GM23248 (cell line): ENCODE data around the gene PFKFB1. TPM values are rescaled to one million over a fixed set of nuclear protein-coding genes. Genes with fewer than 3 reads are reported as not detected.

Experiments used
- DNase-seq: peaks from one replicate; pipeline ENCODE4 v3.0.0-alpha.2; 2015
- H2AFZ ChIP-seq: fragments of 200-600 bp; sonication (generic); 2 replicates; pipeline ENCODE4 v1.6.1; 2016; ENCODE audit warnings: antibody characterized with exemption
- H3F3A ChIP-seq: fragments of 200-600 bp; sonication (generic); 2 replicates; pipeline ENCODE4 v1.6.1; 2016; ENCODE audit warnings: mild to moderate bottlenecking, antibody characterized with exemption, mixed run types; ENCODE audit not compliant: insufficient read depth
- H3K27ac ChIP-seq: fragments of 200-600 bp; sonication (generic); 2 replicates; pipeline ENCODE4 v1.5.1; 2016; ENCODE audit warnings: mild to moderate bottlenecking
- H3K27me3 ChIP-seq: fragments of 200-600 bp; sonication (generic); replicated peaks from 2 replicates; pipeline ENCODE4 v1.6.1; 2016; ENCODE audit warnings: mild to moderate bottlenecking; ENCODE audit not compliant: insufficient read depth
- H3K36me3 ChIP-seq: fragments of 200-600 bp; sonication (generic); 2 replicates; pipeline ENCODE4 v1.6.1; 2016; ENCODE audit warnings: low read depth, mild to moderate bottlenecking
- H3K4me1 ChIP-seq: fragments of 200-600 bp; sonication (generic); 2 replicates; pipeline ENCODE4 v1.6.1; 2016; ENCODE audit warnings: mild to moderate bottlenecking; ENCODE audit not compliant: insufficient read depth
- H3K4me2 ChIP-seq: fragments of 200-600 bp; sonication (generic); one replicate; pipeline ENCODE4 v1.6.1; 2016; ENCODE audit warnings: mild to moderate bottlenecking; ENCODE audit not compliant: unreplicated experiment
- H3K4me3 ChIP-seq: fragments of 200-600 bp; sonication (generic); 2 replicates; pipeline ENCODE4 v1.5.1; 2016; ENCODE audit warnings: mild to moderate bottlenecking
- H3K79me2 ChIP-seq: fragments of 200-600 bp; sonication (generic); 2 replicates; pipeline ENCODE4 v1.6.1; 2016; ENCODE audit warnings: mild to moderate bottlenecking; ENCODE audit not compliant: insufficient read depth
- H3K9ac ChIP-seq: fragments of 200-600 bp; sonication (generic); 2 replicates; pipeline ENCODE4 v1.6.1; 2016; ENCODE audit warnings: mild to moderate bottlenecking
- H3K9me2 ChIP-seq: fragments of 200-600 bp; sonication (generic); 2 replicates; pipeline ENCODE4 v1.6.1; 2016; ENCODE audit warnings: mixed run types, mild to moderate bottlenecking, moderate library complexity; ENCODE audit not compliant: insufficient read depth
- H3K9me3 ChIP-seq: fragments of 200-600 bp; sonication (generic); one replicate; pipeline ENCODE4 v1.6.1; 2017; ENCODE audit warnings: low read depth
- H4K20me1 ChIP-seq: fragments of 200-600 bp; sonication (generic); 2 replicates; pipeline ENCODE4 v1.6.0; 2016; ENCODE audit not compliant: insufficient read depth
- EZH2 ChIP-seq: fragments of 200-600 bp; sonication (generic); IDR thresholded peaks from 2 replicates; pipeline ENCODE4 v1.6.1; 2018; ENCODE audit warnings: antibody characterized with exemption, mild to moderate bottlenecking; ENCODE audit not compliant: insufficient read depth, poor library complexity, severe bottlenecking
- EZH2phosphoT487 ChIP-seq: fragments of 200-600 bp; sonication (generic); IDR thresholded peaks from 2 replicates; pipeline ENCODE4 v1.6.1; 2018; ENCODE audit warnings: antibody characterized with exemption, moderate library complexity, mild to moderate bottlenecking, low read depth; ENCODE audit not compliant: insufficient read depth
- WGBS, 2 experiments: methylation state at CpG; one replicate each; pipeline ENCODE4 v1.1.6; 2015 to 2017; ENCODE audit warnings: low lambda C conversion rate in 2 of 2, low coverage in 1 of 2; ENCODE audit errors: missing lambda C conversion rate in 2 of 2; 5-methylcytosine and 5-hydroxymethylcytosine counted together
- in situ Hi-C: fragments of 300-500 bp; cut with MboI; formaldehyde crosslinking; loops from 2 replicates; pipeline ENCODE4 v1.15.0; 2020
- polyA plus RNA-seq: library from polyadenylated mRNA; unstranded; fragments of >200 nt; fragmentation: Nextera tagmentation; extraction: Ambion mirVana; gene quantifications from 2 replicates; pipeline ENCODE4 v1.2.1, GENCODE V29; 2016
- total RNA-seq: library from RNA; depleted of rRNA; stranded (reverse); fragments of >200 nt; shearing (Covaris generic); gene quantifications from 2 replicates; pipeline ENCODE4 v1.2.3, GENCODE V29; 2014

The PFKFB1 gene
- total and polyA plus RNA-seq, 2 experiments from 2014 or later, result not detected

GRCh38 chrX:54920610-54921426 lies 73.2 kb downstream of the PFKFB1 start, which contains the start of gene TRO:
Gene TRO (plus strand): TSS chrX:54920824. CDS start chrX:54922247, 1,423 bp downstream.
- no peaks in the 10 kb centered on the region for H3K9me3 ChIP-seq
- no peaks in the 10 kb centered on the region for H3K79me2 ChIP-seq
- H3K9ac ChIP-seq, result peak within 1 kb of the TSS; percentile 77
- in situ Hi-C loops, result no loop called here
- WGBS, 2 experiments, result 0 to 1% methylated on average over 17 to 28 of the region's 29 CpGs
- H3K4me3 ChIP-seq, result peak within 1 kb of the TSS; percentile 86
- no peaks in the 10 kb centered on the region for H3K9me2 ChIP-seq
- no peaks in the 10 kb centered on the region for H3F3A ChIP-seq
- no peaks in the 10 kb centered on the region for H3K27me3 ChIP-seq
- H4K20me1 ChIP-seq, result no peaks in the 10 kb centered on the region
- H2AFZ ChIP-seq, result peak within 1 kb of the TSS; percentile 95
- H3K27ac ChIP-seq, result no peak within 1 kb of the TSS; the same call in 1 of the 2 replicates
- H3K36me3 ChIP-seq, result no peaks in the 10 kb centered on the region
- TF ChIP-seq EZH2phosphoT487 (no peak), EZH2 (no peak)
- no peaks in the 10 kb centered on the region for H3K4me1 ChIP-seq
- peak; percentile 26 for DNase-seq
- H3K4me2 ChIP-seq, result peak within 1 kb of the TSS; percentile 78

DNA sequence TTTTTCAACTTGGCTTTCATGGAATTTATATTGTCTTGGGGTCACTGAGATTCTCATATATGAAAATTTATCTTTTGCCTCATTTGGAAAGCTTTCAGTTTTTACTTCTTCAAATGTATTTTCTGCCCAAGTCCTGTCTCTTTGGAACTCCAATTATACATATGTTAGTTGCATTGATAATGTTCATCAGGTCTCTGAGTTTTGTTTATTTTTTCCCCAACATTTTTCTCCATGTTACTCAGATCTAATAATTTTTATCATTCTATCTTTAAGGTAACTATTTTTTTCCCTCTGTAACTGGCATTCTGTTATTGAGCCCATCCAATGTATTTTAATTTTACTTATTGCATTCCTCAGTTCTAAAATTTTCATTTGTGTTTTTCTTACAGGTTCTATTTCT lies 84.0 kb downstream of the PFKFB1 start:
- no peaks in the 10 kb centered on the region for H3K36me3 ChIP-seq
- no peaks in the 10 kb centered on the region for H3F3A ChIP-seq
- no peak overlapping the region for H3K4me3 ChIP-seq
- H3K4me2 ChIP-seq, result no peak overlapping the region
- no peaks in the 10 kb centered on the region for H3K4me1 ChIP-seq
- H3K27ac ChIP-seq, result no peak overlapping the region
- DNase-seq, result no peak
- in situ Hi-C loops, result no loop called here
- no peaks in the 10 kb centered on the region for H4K20me1 ChIP-seq
- no peaks in the 10 kb centered on the region for H3K27me3 ChIP-seq
- H3K79me2 ChIP-seq, result no peaks in the 10 kb centered on the region
- no peak overlapping the region for H3K9ac ChIP-seq
- no peak overlapping the region for H2AFZ ChIP-seq
- no peak for TF ChIP-seq EZH2phosphoT487
- TF ChIP-seq EZH2, result no peak
- no peaks in the 10 kb centered on the region for H3K9me2 ChIP-seq
- no peaks in the 10 kb centered on the region for H3K9me3 ChIP-seq

DNA sequence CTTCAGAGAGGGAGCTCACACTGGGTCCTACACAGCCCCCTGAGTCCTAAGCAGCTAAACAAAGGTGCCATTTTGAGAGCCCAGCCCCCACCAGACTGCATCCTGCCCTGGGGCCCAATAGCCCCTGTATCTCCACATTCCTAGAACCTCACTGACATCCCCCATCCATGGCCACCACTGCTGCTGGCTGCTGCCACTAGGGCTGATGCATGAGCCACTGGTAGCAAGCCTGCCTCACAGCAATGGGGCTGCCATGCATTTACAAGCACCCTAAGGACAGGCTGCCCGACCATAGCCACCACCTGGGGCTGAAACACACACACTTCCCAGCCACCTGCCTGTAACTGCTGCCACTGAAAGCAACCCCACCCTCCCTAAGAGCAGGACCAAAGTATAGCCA lies 99.8 kb downstream of the PFKFB1 start:
- H4K20me1 ChIP-seq, result no peaks in the 10 kb centered on the region
- in situ Hi-C loops, result no loop called here

GRCh38 chrX:54891573-54891972 lies 102.4 kb downstream of the PFKFB1 start:
- in situ Hi-C loops, result no loop called here

More for the DNA sequence above, 99.8 kb downstream of the PFKFB1 start:
- Histone ChIP-seq H3K4me1 (no peaks in the 10 kb centered on the region), H3K9me2 (no peaks in the 10 kb centered on the region), H3F3A (no peaks in the 10 kb centered on the region), H3K9ac (no peak overlapping the region), H3K27me3 (no peaks in the 10 kb centered on the region), H3K4me2 (no peak overlapping the region), H3K4me3 (no peak overlapping the region), H2AFZ (no peak overlapping the region), H3K9me3 (no peaks in the 10 kb centered on the region), H3K27ac (no peak overlapping the region), H3K79me2 (no peaks in the 10 kb centered on the region), H3K36me3 (no peaks in the 10 kb centered on the region)
- 0 to 8% methylated on average over 1 of the region's 1 CpG for WGBS, 2 experiments
- DNase-seq, result no peak
- TF ChIP-seq EZH2phosphoT487 (no peak), EZH2 (no peak)

More at GRCh38 chrX:54891573-54891972, 102.4 kb downstream of the PFKFB1 start:
- Histone ChIP-seq H3K9me3 (no peaks in the 10 kb centered on the region), H3K4me2 (no peak overlapping the region), H3K27me3 (no peaks in the 10 kb centered on the region), H3K9ac (no peak overlapping the region), H3K4me3 (no peak overlapping the region), H3K36me3 (no peaks in the 10 kb centered on the region), H4K20me1 (no peaks in the 10 kb centered on the region), H3K79me2 (no peaks in the 10 kb centered on the region), H2AFZ (no peak overlapping the region), H3K9me2 (no peaks in the 10 kb centered on the region), H3K4me1 (no peaks in the 10 kb centered on the region), H3K27ac (no peak overlapping the region), H3F3A (no peaks in the 10 kb centered on the region)
- WGBS, 2 experiments, result 16 to 28% methylated on average over 3 of the region's 3 CpGs
- no peak for TF ChIP-seq EZH2phosphoT487
- peak; percentile 52 for DNase-seq
